ENCODE measurements around the gene JAZF1.

JAZF1 gene

DNA sequence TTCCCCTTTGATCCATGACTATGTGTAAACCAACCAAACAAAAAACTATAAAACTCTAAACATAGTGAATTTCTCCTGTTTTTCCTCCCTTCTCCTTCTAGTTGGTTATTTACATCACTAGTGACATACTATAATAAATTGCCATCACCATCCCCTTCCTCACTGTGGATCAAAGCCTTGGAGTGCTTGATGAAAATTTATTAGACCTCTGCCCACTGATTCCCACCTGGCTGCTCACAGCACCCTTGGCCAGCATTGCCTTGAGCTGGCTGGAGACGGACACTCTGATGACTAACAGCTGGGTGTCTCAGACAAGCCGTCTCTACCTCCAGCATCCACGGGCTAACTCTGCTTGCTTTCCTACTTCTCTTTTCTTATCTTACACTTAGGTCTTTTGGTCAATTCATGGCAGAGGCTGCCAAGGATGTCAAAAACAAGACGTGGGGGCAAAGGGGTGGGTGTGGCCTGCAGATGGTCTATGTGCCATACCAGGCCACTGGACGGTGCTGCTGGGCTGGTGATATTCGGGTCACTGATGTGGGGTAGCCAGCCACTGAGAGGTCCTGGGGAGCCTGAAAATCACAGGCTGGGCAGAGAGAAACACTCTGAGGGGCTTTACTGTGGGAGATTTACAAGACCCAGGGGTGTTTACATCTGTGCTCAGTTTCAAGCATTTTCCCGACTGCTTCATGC, 232.9 kb downstream of the JAZF1 start:
- H3K4me3 ChIP-seq (ENCODE audit: low read depth, low read length): no peak overlapping the region
- no peak for DNase-seq (ENCODE audit: low read depth)
- TF ChIP-seq, protein P1, sequence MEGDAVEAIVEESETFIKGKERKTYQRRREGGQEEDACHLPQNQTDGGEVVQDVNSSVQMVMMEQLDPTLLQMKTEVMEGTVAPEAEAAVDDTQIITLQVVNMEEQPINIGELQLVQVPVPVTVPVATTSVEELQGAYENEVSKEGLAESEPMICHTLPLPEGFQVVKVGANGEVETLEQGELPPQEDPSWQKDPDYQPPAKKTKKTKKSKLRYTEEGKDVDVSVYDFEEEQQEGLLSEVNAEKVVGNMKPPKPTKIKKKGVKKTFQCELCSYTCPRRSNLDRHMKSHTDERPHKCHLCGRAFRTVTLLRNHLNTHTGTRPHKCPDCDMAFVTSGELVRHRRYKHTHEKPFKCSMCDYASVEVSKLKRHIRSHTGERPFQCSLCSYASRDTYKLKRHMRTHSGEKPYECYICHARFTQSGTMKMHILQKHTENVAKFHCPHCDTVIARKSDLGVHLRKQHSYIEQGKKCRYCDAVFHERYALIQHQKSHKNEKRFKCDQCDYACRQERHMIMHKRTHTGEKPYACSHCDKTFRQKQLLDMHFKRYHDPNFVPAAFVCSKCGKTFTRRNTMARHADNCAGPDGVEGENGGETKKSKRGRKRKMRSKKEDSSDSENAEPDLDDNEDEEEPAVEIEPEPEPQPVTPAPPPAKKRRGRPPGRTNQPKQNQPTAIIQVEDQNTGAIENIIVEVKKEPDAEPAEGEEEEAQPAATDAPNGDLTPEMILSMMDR (IDR thresholded peaks at IDR 0.05; ENCODE audit: low read depth, low read length, missing control alignments): no peak

DNA sequence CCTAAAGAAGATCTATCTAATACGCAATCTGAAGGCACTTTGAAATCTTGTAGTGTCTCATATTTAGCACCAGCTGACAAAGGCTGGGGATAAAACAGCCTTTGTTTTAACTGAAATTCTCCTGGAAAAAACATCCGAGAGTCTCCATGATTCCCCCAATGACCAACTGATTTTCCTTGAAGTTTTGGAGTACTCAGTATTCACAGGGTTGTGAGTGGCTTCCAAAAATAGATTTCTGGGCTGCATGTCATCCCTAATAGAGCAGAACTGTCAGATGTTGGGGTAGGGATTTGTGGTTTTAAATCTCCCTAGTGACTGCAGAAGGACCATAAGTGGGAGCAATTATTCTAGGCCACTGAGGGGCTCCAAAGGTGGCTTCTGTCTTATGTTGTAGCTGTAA, 234.2 kb downstream of the JAZF1 start:
- H3K4me3 ChIP-seq (ENCODE audit: low read depth, low read length): no peak overlapping the region
- DNase-seq (ENCODE audit: low read depth): no peak
- TF ChIP-seq, protein P1 (IDR thresholded peaks at IDR 0.05; ENCODE audit: low read depth, low read length, missing control alignments): no peak

DNA sequence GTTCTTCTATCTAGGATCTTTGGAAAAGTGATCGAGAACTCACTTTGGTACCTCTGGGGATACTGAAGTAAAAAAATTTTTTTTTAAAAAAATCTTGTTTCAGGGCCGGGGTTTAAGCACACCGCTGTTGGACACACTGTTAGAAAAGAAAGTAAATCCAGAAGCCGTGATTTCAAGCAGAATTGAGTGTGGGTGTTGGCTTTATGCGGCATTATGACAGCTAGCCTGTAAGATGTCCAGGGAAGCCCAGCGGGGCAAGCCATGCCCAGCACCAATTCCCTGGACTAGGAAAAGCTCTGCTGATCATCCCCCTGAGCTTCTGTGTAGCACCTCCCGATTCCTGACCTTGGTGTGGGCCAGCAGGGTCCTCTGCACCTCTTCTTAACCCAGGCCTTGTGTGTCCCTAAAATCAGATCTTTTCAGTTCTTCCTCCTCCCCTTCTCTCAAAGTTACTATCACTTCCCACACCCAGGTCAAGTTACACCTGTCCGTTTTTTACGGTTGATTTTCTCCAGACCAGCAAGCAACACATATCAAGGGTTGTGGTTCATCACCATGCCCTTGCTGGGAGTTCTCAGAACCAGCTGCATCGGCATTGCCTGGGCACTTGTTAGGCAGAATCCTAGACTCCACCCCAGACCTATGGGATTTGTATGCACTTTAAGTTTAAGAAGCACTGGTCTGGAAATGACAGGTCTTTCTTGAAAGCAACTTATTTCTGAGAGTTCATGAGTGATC, 235.4 kb downstream of the JAZF1 start:
- H3K4me3 ChIP-seq (ENCODE audit: low read depth, low read length): no peak overlapping the region
- no peak for DNase-seq (ENCODE audit: low read depth)
- TF ChIP-seq, protein P1 (IDR thresholded peaks at IDR 0.05; ENCODE audit: low read depth, low read length, missing control alignments): no peak

DNA sequence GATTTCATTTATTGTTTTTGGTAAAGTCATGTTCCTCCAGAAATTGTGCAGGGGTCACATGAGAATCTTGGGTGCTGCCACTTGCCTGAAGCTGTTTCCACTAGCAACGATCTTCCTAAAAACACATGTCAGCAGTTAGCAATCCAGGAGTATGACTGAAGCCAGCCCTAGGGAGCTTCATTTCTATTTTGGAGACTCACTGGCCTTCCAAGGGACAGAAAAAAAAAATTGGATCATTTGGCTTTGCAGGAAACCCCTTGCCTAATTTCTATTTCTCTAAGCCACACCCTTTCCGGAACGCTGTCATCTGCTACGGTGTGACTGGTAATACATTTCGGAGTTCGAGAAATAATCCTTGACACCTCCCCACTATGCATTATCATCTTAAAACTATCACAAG, 236.0 kb downstream of the JAZF1 start:
- TF ChIP-seq, protein P1 (IDR thresholded peaks at IDR 0.05; ENCODE audit: low read depth, low read length, missing control alignments): no peak
- H3K4me3 ChIP-seq (ENCODE audit: low read depth, low read length): no peak overlapping the region
- DNase-seq (ENCODE audit: low read depth): no peak

DNA sequence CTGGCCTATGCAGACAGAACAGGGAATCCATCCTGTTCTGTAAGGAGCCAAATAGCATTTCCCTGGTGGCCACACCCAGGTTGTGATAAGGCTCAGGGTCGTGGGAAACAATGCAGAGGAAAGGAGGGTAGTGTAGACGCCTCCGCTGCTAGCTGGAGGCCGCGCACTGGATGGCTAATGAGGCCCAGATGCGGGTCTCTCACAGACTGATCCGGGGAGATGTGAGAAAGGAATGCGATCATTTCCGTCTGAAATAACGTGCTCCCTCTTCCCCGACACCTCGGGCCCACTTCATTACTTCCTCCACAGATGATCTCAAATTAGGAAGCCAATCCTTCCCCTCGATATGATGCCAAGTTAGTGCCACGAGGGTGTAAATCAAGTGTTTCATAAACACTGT, 237.4 kb downstream of the JAZF1 start:
- H3K4me3 ChIP-seq (ENCODE audit: low read depth, low read length): no peak overlapping the region
- TF ChIP-seq, protein P1 (IDR thresholded peaks at IDR 0.05; ENCODE audit: low read depth, low read length, missing control alignments): no peak
- DNase-seq (ENCODE audit: low read depth): no peak

DNA sequence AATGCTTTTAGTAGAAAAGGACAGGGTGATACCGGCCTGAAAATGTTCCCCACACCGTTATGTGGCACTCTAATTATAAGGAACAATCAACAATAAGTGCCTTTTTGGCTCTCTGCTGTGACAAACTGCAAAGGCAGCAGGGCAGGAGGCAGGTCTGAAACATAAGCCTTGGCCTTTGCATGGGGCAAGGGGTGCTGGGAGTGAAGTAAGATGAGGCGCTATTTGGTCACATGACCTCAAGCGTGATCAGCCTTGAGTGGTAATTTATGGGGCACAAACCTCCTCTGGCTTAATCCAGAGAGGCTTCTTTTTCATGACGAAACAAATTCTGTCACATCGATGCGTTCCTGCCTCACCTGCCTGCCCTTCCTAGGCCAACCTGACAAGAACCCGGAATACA, 237.9 kb downstream of the JAZF1 start:
- H3K4me3 ChIP-seq (ENCODE audit: low read depth, low read length): no peak overlapping the region
- TF ChIP-seq, protein P1 (IDR thresholded peaks at IDR 0.05; ENCODE audit: low read depth, low read length, missing control alignments): no peak
- no peak for DNase-seq (ENCODE audit: low read depth)
